K562 (cell line): ENCODE measurements around the gene ZSWIM1. TPM values are rescaled to one million over a fixed set of nuclear protein-coding genes. Genes with fewer than 3 reads are reported as not detected.

Experiments used
- ASH1L ChIP-seq: fragments of 450-650 bp; IDR thresholded peaks from 2 replicates; pipeline ENCODE4 v1.6.1; 2018; ENCODE audit warnings: borderline replicate concordance, mild to moderate bottlenecking, low read depth; ENCODE audit not compliant: partially characterized antibody
- C11orf30 ChIP-seq: fragments of 450-650 bp; IDR thresholded peaks from 2 replicates; pipeline ENCODE4 v1.6.1; 2016; ENCODE audit warnings: low read depth, mild to moderate bottlenecking
- EZH2 ChIP-seq: IDR thresholded peaks from 2 replicates; pipeline ENCODE4 v1.6.1; 2012; ENCODE audit warnings: low read depth, mild to moderate bottlenecking, inconsistent platforms, low read length, borderline replicate concordance
- HNRNPL ChIP-seq: fragments of 200-400 bp; formaldehyde crosslinking; IDR thresholded peaks from 2 replicates; pipeline ENCODE4 v1.6.1; 2017; ENCODE audit warnings: low read depth, mild to moderate bottlenecking, low read length
- KDM4B ChIP-seq, 2 experiments: fragments of 450-650 bp in 1 of 2; sonication (generic) in 1 of 2; IDR thresholded peaks; 2 replicates each; pipeline ENCODE4 v1.6.1; 2016 to 2017; ENCODE audit warnings: borderline replicate concordance in 2 of 2, antibody characterized with exemption in 1 of 2, low read depth in 1 of 2, mild to moderate bottlenecking in 1 of 2
- MCM3 ChIP-seq: fragments of 450-650 bp; IDR thresholded peaks from 2 replicates; pipeline ENCODE4 v1.6.1; 2016
- MTA2 ChIP-seq: fragments of 450-650 bp; IDR thresholded peaks from 2 replicates; pipeline ENCODE4 v1.6.1; 2016; ENCODE audit warnings: low read depth
- NR3C1 ChIP-seq: sonication (generic); formaldehyde crosslinking; IDR thresholded peaks from 2 replicates; pipeline ENCODE4 v1.8.1; 2022; ENCODE audit warnings: missing genetic modification reagents
- PYGO2 ChIP-seq: fragments of 450-650 bp; IDR thresholded peaks from 2 replicates; pipeline ENCODE4 v1.6.1; 2016; ENCODE audit warnings: mild to moderate bottlenecking, missing genetic modification characterization, moderate library complexity, missing compliant biosample characterization
- TAL1 ChIP-seq: fragments of 450-650 bp; IDR thresholded peaks from 2 replicates; pipeline ENCODE4 v1.6.1; 2016; ENCODE audit warnings: mild to moderate bottlenecking
- THRAP3 ChIP-seq: fragments of 450-650 bp; IDR thresholded peaks from 2 replicates; pipeline ENCODE4 v1.6.1; 2016; ENCODE audit warnings: mild to moderate bottlenecking, inconsistent platforms, borderline replicate concordance
- ZFPM2 ChIP-seq: fragments of 250-450 bp; sonication (Bioruptor Pico); IDR thresholded peaks from 2 replicates; pipeline ENCODE4 v1.5.1; 2022; ENCODE audit warnings: mild to moderate bottlenecking
- ZKSCAN3 ChIP-seq: fragments of 250-450 bp; sonication (Bioruptor Pico); IDR thresholded peaks from 2 replicates; pipeline ENCODE4 v1.4.0; 2020
- ZNF212 ChIP-seq: fragments of 450-650 bp; formaldehyde crosslinking; IDR thresholded peaks from 2 replicates; pipeline ENCODE4 v1.4.0; 2020; ENCODE audit warnings: mild to moderate bottlenecking
- polyA plus RNA-seq, 8 experiments: library from polyadenylated mRNA; depleted of rRNA in 4 of 8; stranded (reverse) in 5 of 8; unstranded in 3 of 8; fragments of >200 nt; fragmentation: Nextera tagmentation in 2 of 8; fragmentation: Illumina TruSeq in 1 of 8; extraction: Ambion mirVana in 2 of 8; extraction: Trizol in 1 of 8; gene quantifications; 2 replicates each; pipeline versions ENCODE4 v1.2.1 to v1.2.3, GENCODE V29; 2011 to 2014; ENCODE audit warnings: inconsistent platforms in 1 of 8, missing spikeins in 1 of 8
- total RNA-seq, 7 experiments: library from RNA; depleted of rRNA in 6 of 7; stranded (reverse); fragments of >200 nt in 6 of 7; fragmentation: Illumina TruSeq in 2 of 7; extraction: Trizol in 2 of 7; gene quantifications; 2 replicates each; pipeline versions ENCODE4 v1.2.1 to v1.2.3, GENCODE V29; 2011 to 2021; ENCODE audit warnings: low replicate concordance in 1 of 7
- TF ChIP-seq, protein P1 (sequence below): sonication (generic); formaldehyde crosslinking; IDR thresholded peaks from 2 replicates; pipeline ENCODE4 v1.8.1; 2023; ENCODE audit warnings: missing genetic modification reagents, mild to moderate bottlenecking, borderline replicate concordance
- TF ChIP-seq, protein P2 (sequence below): fragments of 450-650 bp; formaldehyde crosslinking; IDR thresholded peaks from 2 replicates; pipeline ENCODE4 v1.4.0; 2022; ENCODE audit warnings: mild to moderate bottlenecking, moderate library complexity
- TF ChIP-seq, protein P3 (sequence below), 2 experiments: fragments of 450-650 bp in 1 of 2; IDR thresholded peaks; 2 replicates each; pipeline ENCODE4 v1.6.1; 2011 to 2017; ENCODE audit warnings: low read depth in 2 of 2, antibody characterized with exemption in 1 of 2, borderline replicate concordance in 1 of 2, low read length in 1 of 2, mild to moderate bottlenecking in 1 of 2, mixed read lengths in 1 of 2; ENCODE audit not compliant: control insufficient read depth in 1 of 2
- TF ChIP-seq, protein P4 (sequence below): fragments of 250-450 bp; sonication (Bioruptor Pico); IDR thresholded peaks from 2 replicates; pipeline ENCODE4 v1.4.0; 2020

Gene ZSWIM1
- total and polyA plus RNA-seq, 9 of the 15 experiments (the other 6 are each of a cell fraction or from before 2014, with no cell fraction given) = 2.5 to 15.6 (median 9.5) TPM

DNA sequence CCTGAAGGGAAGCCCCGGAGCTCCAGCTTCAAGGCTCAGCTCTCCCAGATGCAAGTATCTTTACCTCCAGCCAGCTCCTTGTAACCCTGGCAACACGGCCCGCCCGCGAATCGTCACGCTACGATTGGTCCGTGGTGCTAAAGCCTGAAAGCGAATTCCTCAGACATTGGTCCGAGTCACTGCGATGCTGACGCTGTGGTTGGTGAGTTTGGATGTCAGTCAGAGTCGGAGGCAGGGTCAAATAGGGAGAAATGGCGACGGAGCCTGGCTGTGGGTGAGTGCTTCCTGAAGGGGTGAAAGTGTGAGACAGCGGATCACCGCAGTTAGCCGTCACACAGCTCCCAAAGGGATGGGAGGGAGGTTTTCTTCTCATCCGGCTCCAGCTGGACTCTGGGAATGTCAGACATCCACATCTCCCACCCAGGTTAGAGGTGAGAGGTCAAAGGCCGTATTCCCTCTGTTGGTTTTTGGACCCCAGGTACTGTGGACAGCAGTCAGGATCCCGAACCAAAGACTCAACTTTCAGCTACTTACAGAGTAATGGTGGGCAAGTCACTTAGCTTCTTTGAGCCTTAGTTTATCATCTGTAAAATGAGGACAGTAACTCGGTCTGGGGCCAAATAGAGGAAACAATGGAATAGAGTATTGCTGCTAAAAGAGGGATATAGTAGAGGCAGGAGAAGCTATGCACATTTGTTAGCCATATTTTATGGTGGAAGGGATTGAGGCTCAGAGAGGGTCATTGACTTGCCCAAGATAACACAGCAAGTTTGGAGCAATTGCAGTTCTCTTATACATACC is at the start of gene ZSWIM1 (continued):
- TF ChIP-seq, protein P1, sequence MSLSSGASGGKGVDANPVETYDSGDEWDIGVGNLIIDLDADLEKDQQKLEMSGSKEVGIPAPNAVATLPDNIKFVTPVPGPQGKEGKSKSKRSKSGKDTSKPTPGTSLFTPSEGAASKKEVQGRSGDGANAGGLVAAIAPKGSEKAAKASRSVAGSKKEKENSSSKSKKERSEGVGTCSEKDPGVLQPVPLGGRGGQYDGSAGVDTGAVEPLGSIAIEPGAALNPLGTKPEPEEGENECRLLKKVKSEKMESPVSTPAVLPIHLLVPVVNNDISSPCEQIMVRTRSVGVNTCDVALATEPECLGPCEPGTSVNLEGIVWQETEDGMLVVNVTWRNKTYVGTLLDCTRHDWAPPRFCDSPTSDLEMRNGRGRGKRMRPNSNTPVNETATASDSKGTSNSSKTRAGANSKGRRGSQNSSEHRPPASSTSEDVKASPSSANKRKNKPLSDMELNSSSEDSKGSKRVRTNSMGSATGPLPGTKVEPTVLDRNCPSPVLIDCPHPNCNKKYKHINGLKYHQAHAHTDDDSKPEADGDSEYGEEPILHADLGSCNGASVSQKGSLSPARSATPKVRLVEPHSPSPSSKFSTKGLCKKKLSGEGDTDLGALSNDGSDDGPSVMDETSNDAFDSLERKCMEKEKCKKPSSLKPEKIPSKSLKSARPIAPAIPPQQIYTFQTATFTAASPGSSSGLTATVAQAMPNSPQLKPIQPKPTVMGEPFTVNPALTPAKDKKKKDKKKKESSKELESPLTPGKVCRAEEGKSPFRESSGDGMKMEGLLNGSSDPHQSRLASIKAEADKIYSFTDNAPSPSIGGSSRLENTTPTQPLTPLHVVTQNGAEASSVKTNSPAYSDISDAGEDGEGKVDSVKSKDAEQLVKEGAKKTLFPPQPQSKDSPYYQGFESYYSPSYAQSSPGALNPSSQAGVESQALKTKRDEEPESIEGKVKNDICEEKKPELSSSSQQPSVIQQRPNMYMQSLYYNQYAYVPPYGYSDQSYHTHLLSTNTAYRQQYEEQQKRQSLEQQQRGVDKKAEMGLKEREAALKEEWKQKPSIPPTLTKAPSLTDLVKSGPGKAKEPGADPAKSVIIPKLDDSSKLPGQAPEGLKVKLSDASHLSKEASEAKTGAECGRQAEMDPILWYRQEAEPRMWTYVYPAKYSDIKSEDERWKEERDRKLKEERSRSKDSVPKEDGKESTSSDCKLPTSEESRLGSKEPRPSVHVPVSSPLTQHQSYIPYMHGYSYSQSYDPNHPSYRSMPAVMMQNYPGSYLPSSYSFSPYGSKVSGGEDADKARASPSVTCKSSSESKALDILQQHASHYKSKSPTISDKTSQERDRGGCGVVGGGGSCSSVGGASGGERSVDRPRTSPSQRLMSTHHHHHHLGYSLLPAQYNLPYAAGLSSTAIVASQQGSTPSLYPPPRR (CRISPR knock-in tag) = no peak
- TF ChIP-seq THRAP3 (no peak), EZH2 (no peak), ZFPM2 (CRISPR knock-in tag) (no peak), HNRNPL (no peak), NR3C1 (CRISPR knock-in tag) (no peak), MTA2 (peak; percentile 76), KDM4B (IDR thresholded peaks at IDR 0.05; ENCODE audit: borderline replicate concordance in 2 of 2, low read depth in 1 of 2) (no peak), TAL1 (no peak), PYGO2 (tag) (no peak), MCM3 (no peak), C11orf30 (peak; percentile 68), ASH1L (peak; percentile 97), ZKSCAN3 (CRISPR knock-in tag) (no peak), ZNF212 (no peak)
- TF ChIP-seq, protein P2, sequence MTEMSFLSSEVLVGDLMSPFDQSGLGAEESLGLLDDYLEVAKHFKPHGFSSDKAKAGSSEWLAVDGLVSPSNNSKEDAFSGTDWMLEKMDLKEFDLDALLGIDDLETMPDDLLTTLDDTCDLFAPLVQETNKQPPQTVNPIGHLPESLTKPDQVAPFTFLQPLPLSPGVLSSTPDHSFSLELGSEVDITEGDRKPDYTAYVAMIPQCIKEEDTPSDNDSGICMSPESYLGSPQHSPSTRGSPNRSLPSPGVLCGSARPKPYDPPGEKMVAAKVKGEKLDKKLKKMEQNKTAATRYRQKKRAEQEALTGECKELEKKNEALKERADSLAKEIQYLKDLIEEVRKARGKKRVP = no peak
- TF ChIP-seq, protein P3, sequence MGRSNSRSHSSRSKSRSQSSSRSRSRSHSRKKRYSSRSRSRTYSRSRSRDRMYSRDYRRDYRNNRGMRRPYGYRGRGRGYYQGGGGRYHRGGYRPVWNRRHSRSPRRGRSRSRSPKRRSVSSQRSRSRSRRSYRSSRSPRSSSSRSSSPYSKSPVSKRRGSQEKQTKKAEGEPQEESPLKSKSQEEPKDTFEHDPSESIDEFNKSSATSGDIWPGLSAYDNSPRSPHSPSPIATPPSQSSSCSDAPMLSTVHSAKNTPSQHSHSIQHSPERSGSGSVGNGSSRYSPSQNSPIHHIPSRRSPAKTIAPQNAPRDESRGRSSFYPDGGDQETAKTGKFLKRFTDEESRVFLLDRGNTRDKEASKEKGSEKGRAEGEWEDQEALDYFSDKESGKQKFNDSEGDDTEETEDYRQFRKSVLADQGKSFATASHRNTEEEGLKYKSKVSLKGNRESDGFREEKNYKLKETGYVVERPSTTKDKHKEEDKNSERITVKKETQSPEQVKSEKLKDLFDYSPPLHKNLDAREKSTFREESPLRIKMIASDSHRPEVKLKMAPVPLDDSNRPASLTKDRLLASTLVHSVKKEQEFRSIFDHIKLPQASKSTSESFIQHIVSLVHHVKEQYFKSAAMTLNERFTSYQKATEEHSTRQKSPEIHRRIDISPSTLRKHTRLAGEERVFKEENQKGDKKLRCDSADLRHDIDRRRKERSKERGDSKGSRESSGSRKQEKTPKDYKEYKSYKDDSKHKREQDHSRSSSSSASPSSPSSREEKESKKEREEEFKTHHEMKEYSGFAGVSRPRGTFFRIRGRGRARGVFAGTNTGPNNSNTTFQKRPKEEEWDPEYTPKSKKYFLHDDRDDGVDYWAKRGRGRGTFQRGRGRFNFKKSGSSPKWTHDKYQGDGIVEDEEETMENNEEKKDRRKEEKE (IDR thresholded peaks at IDR 0.05; ENCODE audit: borderline replicate concordance in 1 of 2, control insufficient read depth in 1 of 2, low read depth in 2 of 2, low read length in 1 of 2) = no peak
- TF ChIP-seq, protein P4, sequence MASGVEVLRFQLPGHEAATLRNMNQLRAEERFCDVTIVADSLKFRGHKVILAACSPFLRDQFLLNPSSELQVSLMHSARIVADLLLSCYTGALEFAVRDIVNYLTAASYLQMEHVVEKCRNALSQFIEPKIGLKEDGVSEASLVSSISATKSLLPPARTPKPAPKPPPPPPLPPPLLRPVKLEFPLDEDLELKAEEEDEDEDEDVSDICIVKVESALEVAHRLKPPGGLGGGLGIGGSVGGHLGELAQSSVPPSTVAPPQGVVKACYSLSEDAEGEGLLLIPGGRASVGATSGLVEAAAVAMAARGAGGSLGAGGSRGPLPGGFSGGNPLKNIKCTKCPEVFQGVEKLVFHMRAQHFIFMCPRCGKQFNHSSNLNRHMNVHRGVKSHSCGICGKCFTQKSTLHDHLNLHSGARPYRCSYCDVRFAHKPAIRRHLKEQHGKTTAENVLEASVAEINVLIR (CRISPR knock-in tag) = peak; percentile 31; the same call in 1 of the 2 replicates
